ENCODE measurements around the gene HTATSF1.

DNA sequence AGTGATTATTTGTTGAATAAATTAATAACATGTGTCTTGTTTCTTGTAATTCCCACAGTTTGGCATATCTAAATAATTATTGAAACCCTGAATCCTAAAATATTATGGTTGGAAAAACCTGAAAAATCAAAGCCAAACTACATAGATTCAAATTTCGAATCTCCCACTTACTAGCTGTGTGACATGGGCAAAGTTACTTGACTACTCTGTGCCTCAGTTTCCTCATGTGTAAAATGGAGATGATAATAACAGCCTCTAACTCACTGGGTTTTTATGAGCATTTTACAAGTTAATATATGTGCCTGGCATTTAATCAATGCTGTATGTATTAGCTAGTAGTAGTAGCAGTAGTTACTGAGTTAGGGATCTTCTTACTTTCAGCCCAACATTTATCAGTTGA, 44.3 kb upstream of the HTATSF1 start:
- TF ChIP-seq POLR2A (IDR thresholded peaks at IDR 0.05; ENCODE audit: extremely low read depth, insufficient read length), result no peak
- TF ChIP-seq, protein P1, sequence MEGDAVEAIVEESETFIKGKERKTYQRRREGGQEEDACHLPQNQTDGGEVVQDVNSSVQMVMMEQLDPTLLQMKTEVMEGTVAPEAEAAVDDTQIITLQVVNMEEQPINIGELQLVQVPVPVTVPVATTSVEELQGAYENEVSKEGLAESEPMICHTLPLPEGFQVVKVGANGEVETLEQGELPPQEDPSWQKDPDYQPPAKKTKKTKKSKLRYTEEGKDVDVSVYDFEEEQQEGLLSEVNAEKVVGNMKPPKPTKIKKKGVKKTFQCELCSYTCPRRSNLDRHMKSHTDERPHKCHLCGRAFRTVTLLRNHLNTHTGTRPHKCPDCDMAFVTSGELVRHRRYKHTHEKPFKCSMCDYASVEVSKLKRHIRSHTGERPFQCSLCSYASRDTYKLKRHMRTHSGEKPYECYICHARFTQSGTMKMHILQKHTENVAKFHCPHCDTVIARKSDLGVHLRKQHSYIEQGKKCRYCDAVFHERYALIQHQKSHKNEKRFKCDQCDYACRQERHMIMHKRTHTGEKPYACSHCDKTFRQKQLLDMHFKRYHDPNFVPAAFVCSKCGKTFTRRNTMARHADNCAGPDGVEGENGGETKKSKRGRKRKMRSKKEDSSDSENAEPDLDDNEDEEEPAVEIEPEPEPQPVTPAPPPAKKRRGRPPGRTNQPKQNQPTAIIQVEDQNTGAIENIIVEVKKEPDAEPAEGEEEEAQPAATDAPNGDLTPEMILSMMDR (IDR thresholded peaks at IDR 0.05; ENCODE audit: low read depth, low read length), result no peak
- no peak for TF ChIP-seq MYC (IDR thresholded peaks at IDR 0.05; ENCODE audit: low read depth, low read length)
- TF ChIP-seq, protein P2, sequence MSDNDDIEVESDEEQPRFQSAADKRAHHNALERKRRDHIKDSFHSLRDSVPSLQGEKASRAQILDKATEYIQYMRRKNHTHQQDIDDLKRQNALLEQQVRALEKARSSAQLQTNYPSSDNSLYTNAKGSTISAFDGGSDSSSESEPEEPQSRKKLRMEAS (IDR thresholded peaks at IDR 0.05; ENCODE audit: low read depth, low read length), result no peak
